ENCODE measurements around the gene CCSER1. TPM values are rescaled to one million over a fixed set of nuclear protein-coding genes. Genes with fewer than 3 reads are reported as not detected.

The CCSER1 gene
- total and polyA plus RNA-seq, 2 of the 8 experiments (the other 6 are each of a cell fraction or from before 2014, with no cell fraction given): 0.26 to 0.84 TPM

GRCh38 chr4:90198086-90198847 is 71.1 kb downstream of the CCSER1 start:
- H3K14ac ChIP-seq (ENCODE audit: insufficient read length): no peak overlapping the region
- H2BK20ac ChIP-seq (ENCODE audit: low read length): no peak overlapping the region
- ChIA-PET POLR2A (ENCODE audit: partially characterized antibody) (no interaction called here), CTCF (ENCODE audit: partially characterized antibody) (interaction anchor here (0.6 kb wide), 1 partner anchor 12 kb away, joined by 3 read pairs; no protein-coding TSS in a partner anchor)
- no peak overlapping the region for H4K8ac ChIP-seq (ENCODE audit: extremely low read depth, insufficient read depth, low read length)
- no peak overlapping the region for H2BK12ac ChIP-seq (ENCODE audit: low read depth, low read length)
- no peak overlapping the region for H2AFZ ChIP-seq (ENCODE audit: low read length)
- H3K23me2 ChIP-seq (ENCODE audit: low read depth, low read length): no peaks in the 10 kb centered on the region; the same call in 1 of the 2 replicates
- no peaks in the 10 kb centered on the region for H3K79me1 ChIP-seq (ENCODE audit: low read depth, low read length)
- no peak overlapping the region; the same call in 1 of the 2 replicates for H3K27ac ChIP-seq (ENCODE audit: low read depth, low read length)
- no peak overlapping the region for H3K23ac ChIP-seq (ENCODE audit: insufficient read length)
- 83% methylated on average over 2 of the region's 2 CpGs; no CpG with 5 or more reads in 1 of the 2 experiments for WGBS, 2 experiments (ENCODE audit: extremely low coverage in 1 of 2, insufficient coverage in 1 of 2, insufficient read length in 1 of 2, insufficient replicate concordance in 2 of 2, low coverage in 1 of 2, low lambda C conversion rate in 2 of 2, missing lambda C conversion rate in 1 of 2)
- H3K9ac ChIP-seq (replicated peaks in 1 of 4; ENCODE audit: extremely low read depth in 1 of 4, low read depth in 3 of 4, low read length in 3 of 4): no peak overlapping the region
- no peaks in the 10 kb centered on the region for H3K9me3 ChIP-seq (ENCODE audit: insufficient read depth in 2 of 2, low read depth in 1 of 2, low read length in 1 of 2)
- H2BK15ac ChIP-seq (ENCODE audit: low read length): no peak overlapping the region
- H3K18ac ChIP-seq (ENCODE audit: extremely low read depth, low read length): no peak overlapping the region
- peak overlapping the region; percentile 23 to 49 for H3K4me2 ChIP-seq (ENCODE audit: insufficient read depth in 1 of 2, low read depth in 2 of 2, low read length in 2 of 2)
- no peak overlapping the region for H3K4ac ChIP-seq (replicated peaks; ENCODE audit: insufficient read length, low read depth, low read length)
- H2AK5ac ChIP-seq (ENCODE audit: low read depth, low read length): no peak overlapping the region
- peak overlapping the region in 1 of 4 experiments; percentile 31; a peak in 1 of 8 replicates for H3K4me3 ChIP-seq (ENCODE audit: extremely low read depth in 1 of 4, insufficient read depth in 2 of 4, low read depth in 3 of 4, low read length in 4 of 4)
- DNase-seq (ENCODE audit: low read depth in 1 of 2, low spot score in 2 of 2) (peak in 1 of 2 experiments; percentile 25), FAIRE-seq (peak; percentile 76)
- H4K20me1 ChIP-seq (replicated peaks in 1 of 2; ENCODE audit: control insufficient read depth in 1 of 2, insufficient read depth in 2 of 2, low read length in 2 of 2): no peaks in the 10 kb centered on the region
- no peak overlapping the region for H3K56ac ChIP-seq (replicated peaks; ENCODE audit: insufficient read length, low read depth, low read length)
- H3K4me1 ChIP-seq (replicated peaks in 1 of 4; ENCODE audit: control insufficient read depth in 3 of 4, insufficient read depth in 4 of 4, low read length in 3 of 4): peaks cover 0 to 4% (median 0%) of the 10 kb centered on the region in 4 experiments; a peak in 3 of 7 replicates
- no peak overlapping the region for H2BK120ac ChIP-seq (replicated peaks; ENCODE audit: low read depth, low read length)
- no peaks in the 10 kb centered on the region for H3K27me3 ChIP-seq (replicated peaks in 1 of 4; ENCODE audit: control insufficient read depth in 3 of 4, extremely low read depth in 1 of 4, insufficient read depth in 3 of 4, low read length in 3 of 4)
- H3K36me3 ChIP-seq (ENCODE audit: control insufficient read depth in 2 of 4, insufficient read depth in 4 of 4, low read length in 3 of 4): no peaks in the 10 kb centered on the region
- H2BK5ac ChIP-seq (ENCODE audit: low read depth, low read length): no peak overlapping the region
- no peaks in the 10 kb centered on the region for H3K79me2 ChIP-seq (ENCODE audit: control insufficient read depth in 1 of 2, insufficient read depth in 2 of 2, low read length in 2 of 2)
- H4K91ac ChIP-seq (replicated peaks; ENCODE audit: insufficient read length, low read length): no peak overlapping the region
- H4K5ac ChIP-seq (ENCODE audit: insufficient read length, low read depth, low read length): peak overlapping the region; percentile 71
